Heart left ventricle (tissue), 16 donors: ENCODE data around the gene ANKRD39. TPM values are rescaled to one million over a fixed set of nuclear protein-coding genes. Genes with fewer than 3 reads are reported as not detected.

Experiments used
- ATAC-seq, 4 donors: fragments of 200-7000 bp; cut with Tn5 transposase; one replicate each; pipeline ENCODE4 v1.9.1; 2020 to 2022; ENCODE audit warnings: moderate library complexity in 4 of 4, mild to moderate bottlenecking in 3 of 4, moderate number of reproducible peaks in 1 of 4
- DNase-seq, 5 donors: peaks; one replicate each; pipeline ENCODE4 v3.0.0-alpha.2; 2020
- H3K27ac ChIP-seq, 12 donors: fragments of 200-600 bp; sonication (generic) in 4 of 12; one replicate each; pipeline versions ENCODE4 v1.5.0 to v1.8.0; 2016 to 2022; ENCODE audit warnings: mild to moderate bottlenecking in 2 of 12
- H3K27me3 ChIP-seq, 9 donors: fragments of 200-600 bp; sonication (generic) in 2 of 9; one replicate each; pipeline versions ENCODE4 v1.5.1 to v1.8.0; 2016 to 2022; ENCODE audit warnings: mild to moderate bottlenecking in 3 of 9
- H3K36me3 ChIP-seq, 9 donors: fragments of 200-600 bp; sonication (generic) in 2 of 9; one replicate each; pipeline versions ENCODE4 v1.5.0 to v1.8.0; 2018 to 2022; ENCODE audit warnings: mild to moderate bottlenecking in 2 of 9
- H3K4me1 ChIP-seq, 12 donors: fragments of 200-600 bp; sonication (generic) in 4 of 12; one replicate each; pipeline versions ENCODE4 v1.5.0 to v1.8.0; 2016 to 2022; ENCODE audit warnings: mild to moderate bottlenecking in 3 of 12
- H3K4me3 ChIP-seq, 12 donors: fragments of 200-600 bp; sonication (generic) in 4 of 12; one replicate each; pipeline versions ENCODE4 v1.5.0 to v1.8.0; 2017 to 2022; ENCODE audit warnings: mild to moderate bottlenecking in 9 of 12, moderate library complexity in 4 of 12
- H3K9me3 ChIP-seq, 12 donors: fragments of 200-600 bp; sonication (generic) in 4 of 12; one replicate each; pipeline versions ENCODE4 v1.5.0 to v1.8.0; 2016 to 2022; ENCODE audit warnings: mild to moderate bottlenecking in 1 of 12
- POLR2A ChIP-seq, 2 donors: fragments of 450-650 bp; IDR thresholded peaks; one replicate each; pipeline ENCODE4 v1.6.1; 2017; ENCODE audit warnings: antibody characterized with exemption in 2 of 2, mild to moderate bottlenecking in 2 of 2, moderate library complexity in 2 of 2
- WGBS, 4 donors: extraction: QIAGEN DNeasy Blood & Tissue Kit in 2 of 4; methylation state at CpG; one replicate each; pipeline versions ENCODE4 v1.1.5 to v1.1.7; 2013 to 2018; 5-methylcytosine and 5-hydroxymethylcytosine counted together
- intact Hi-C, 10 donors: fragments of 100-400 bp; cut with DNase I; formaldehyde crosslinking; loops; one replicate each; pipeline versions ENCODE4 v1.11.1 to v1.14.2; 2022
- polyA plus RNA-seq, 2 donors: library from polyadenylated mRNA; stranded (reverse); fragments of 200-250 nt; gene quantifications; one replicate each; pipeline ENCODE4 v1.2.3, GENCODE V29; 2013
- total RNA-seq, 9 donors: library from RNA; depleted of rRNA in 2 of 9; stranded (reverse); fragments of >200 nt in 2 of 9; fragmentation: NEBNext Ultra II Directional in 3 of 9; extraction: Animal tissue kit (Norgen Biotek cat#: 25700) in 3 of 9; gene quantifications; one replicate each; pipeline versions ENCODE4 v1.1.0 to v1.2.4, GENCODE V29; 2016 to 2023
- TF ChIP-seq, protein P1 (sequence below), 12 donors: fragments of 200-600 bp; sonication (generic) in 4 of 12; IDR thresholded peaks; one replicate each; pipeline versions ENCODE4 v1.5.0 to v1.8.0; 2018 to 2022; ENCODE audit warnings: antibody characterized with exemption in 12 of 12, mild to moderate bottlenecking in 5 of 12
- donor health status: ischemic (EF 13 %, LVEDD 7.1; RV severe dilation, severe dysfunction).
- donor health status: healthy with polysubstance abuse.
- donor health status: DM: no; HTN: yes; CAD: no.
- donor health status: DM: no; HTN: no; CAD: no.
- donor health status: ischemic (EF 25% LVEDD 6.9; RV normal size, moderate dysfunction).
- donor health status: ischemic (EF 25% LVEDD 5.7; RV mildly dilated, moderate dysfunction).
- donor health status: healthy.
- donor health status: DM: yes; HTN: yes; CAD: no.
- donor health status: ischemic (EF 35%, LVEDD 5.7; RV mildly dilated, moderate dysfunction).
- donor health status: nonischemic (EF 11% LVEDD 7.7; RV severe dilation, severe dysfunction).
- donor health status: DM: yes; HTN: yes; CAD: no.
- donor health status: PGD.
- donor health status: ischemic (EF 29% LVEDD 5.4; RV normal size, mild dysfunction).
- donor health status: nonischemic (EF 23%, LVEDD 6.1; RV moderate dilation, normal function).

Gene ANKRD39
- total and polyA plus RNA-seq, 11 donors: 13.3 to 33.4 (median 17.5) TPM

DNA sequence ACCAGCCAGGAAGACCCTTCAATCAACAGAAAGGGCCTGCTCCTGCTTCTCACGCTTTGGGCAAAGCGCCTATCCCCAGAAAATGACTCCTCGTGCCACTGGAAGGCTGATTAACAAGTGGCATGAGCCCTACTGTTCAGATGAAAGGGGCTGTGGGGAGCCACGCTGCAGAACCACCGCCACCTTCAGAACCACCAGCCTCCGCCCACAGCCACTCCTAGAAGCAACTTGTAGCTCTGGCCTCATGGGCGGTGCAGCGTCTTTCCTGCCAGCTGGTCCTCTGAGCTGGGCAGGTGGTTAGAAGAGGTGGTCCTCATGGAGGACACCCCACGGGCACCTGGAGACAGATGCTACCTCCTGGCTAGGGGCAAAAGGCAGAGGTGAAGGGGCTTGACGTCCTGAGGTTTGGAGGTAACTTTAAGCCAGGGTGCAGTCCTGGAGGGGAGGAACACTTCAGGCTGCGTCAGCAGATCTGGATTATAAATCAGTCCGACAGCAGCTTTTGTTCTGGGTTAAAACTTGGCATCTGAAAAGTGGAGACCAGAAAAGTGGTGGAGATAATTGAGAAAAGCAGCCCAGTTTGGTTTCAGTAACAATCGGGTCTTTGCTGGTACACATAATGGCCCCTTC lies 12.9 kb upstream of the ANKRD39 start:
- peak in 1 of 5 donors; percentile 68 for DNase-seq
- 35 to 48% (median 39%) methylated on average over 10 to 13 of the region's 13 CpGs for WGBS, 4 donors
- no peak for ATAC-seq
- TF ChIP-seq, protein P1, sequence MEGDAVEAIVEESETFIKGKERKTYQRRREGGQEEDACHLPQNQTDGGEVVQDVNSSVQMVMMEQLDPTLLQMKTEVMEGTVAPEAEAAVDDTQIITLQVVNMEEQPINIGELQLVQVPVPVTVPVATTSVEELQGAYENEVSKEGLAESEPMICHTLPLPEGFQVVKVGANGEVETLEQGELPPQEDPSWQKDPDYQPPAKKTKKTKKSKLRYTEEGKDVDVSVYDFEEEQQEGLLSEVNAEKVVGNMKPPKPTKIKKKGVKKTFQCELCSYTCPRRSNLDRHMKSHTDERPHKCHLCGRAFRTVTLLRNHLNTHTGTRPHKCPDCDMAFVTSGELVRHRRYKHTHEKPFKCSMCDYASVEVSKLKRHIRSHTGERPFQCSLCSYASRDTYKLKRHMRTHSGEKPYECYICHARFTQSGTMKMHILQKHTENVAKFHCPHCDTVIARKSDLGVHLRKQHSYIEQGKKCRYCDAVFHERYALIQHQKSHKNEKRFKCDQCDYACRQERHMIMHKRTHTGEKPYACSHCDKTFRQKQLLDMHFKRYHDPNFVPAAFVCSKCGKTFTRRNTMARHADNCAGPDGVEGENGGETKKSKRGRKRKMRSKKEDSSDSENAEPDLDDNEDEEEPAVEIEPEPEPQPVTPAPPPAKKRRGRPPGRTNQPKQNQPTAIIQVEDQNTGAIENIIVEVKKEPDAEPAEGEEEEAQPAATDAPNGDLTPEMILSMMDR (IDR thresholded peaks at IDR 0.05): no peak
- TF ChIP-seq POLR2A (IDR thresholded peaks at IDR 0.05): no peak
- Histone ChIP-seq H3K4me3 (peak overlapping the region; percentile 79 to 100 (median 98)), H3K27ac (peak overlapping the region; percentile 96 to 100 (median 98)), H3K36me3 (peaks cover 0 to 20% (median 17%) of the 10 kb centered on the region in 9 donors), H3K4me1 (peaks cover 3 to 79% (median 55%) of the 10 kb centered on the region in 12 donors), H3K9me3 (no peaks in the 10 kb centered on the region), H3K27me3 (peaks cover 0 to 27% (median 0%) of the 10 kb centered on the region in 9 donors)
- intact Hi-C loops: loop anchor here in 5 of 10 donors (1.0 to 5.0 kb wide), 4 partner anchors 36 to 42 kb away; no protein-coding TSS in a partner anchor

DNA sequence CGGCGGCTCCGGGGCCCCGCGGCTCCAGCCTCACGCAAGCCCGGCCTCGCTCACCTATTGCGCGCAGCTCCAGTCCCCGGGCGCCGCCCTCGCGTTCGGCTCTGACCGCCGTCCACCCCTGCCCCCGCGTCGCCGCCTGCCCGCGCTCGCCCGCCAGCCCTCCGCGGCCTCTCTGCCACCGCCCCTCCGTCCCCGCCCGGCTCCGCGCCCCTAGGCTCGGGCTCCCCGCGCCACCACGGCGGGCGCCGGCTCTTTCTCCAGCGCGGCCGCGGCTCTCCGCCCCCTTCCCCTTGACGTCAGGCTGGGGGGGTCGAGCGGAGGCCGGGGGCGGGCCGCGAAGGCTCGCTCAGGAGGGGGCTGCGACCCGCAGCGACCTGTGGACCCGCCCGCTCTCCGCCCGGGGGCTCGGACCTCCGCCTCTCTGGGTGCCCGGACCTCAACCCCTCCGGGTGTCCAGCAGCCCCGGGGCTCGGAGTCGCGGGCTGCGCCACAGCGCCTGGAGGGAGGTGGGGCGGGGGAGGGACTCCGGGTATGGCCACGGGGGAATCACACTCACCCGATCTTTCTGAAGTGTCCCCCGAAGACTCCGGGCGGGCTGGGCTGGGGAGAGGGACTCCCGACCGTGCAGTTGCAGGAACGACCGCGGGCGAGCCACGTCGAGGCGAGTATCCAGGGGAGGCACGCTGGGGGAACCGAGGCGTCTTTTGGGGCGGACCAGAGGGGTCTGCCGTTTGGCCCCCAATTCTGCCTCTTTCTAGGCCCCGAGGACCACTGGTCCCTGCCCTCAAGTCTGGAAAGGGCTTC lies 12.2 kb upstream of the ANKRD39 start, which contains the start of gene SEMA4C:
Gene SEMA4C (minus strand): TSS at position 259 of the 804 bp plus-strand sequence. CDS start 2,194 bp downstream, outside the sequence.
- Histone ChIP-seq H3K27ac (peak within 1 kb of the TSS; percentile 96 to 100 (median 98)), H3K36me3 (peaks cover 0 to 27% (median 24%) of the 10 kb centered on the region in 9 donors), H3K27me3 (peaks cover 0 to 27% (median 0%) of the 10 kb centered on the region in 9 donors), H3K4me1 (peaks cover 3 to 81% (median 55%) of the 10 kb centered on the region in 12 donors), H3K4me3 (peak within 1 kb of the TSS; percentile 79 to 100 (median 98)), H3K9me3 (no peaks in the 10 kb centered on the region)
- intact Hi-C loops: loop anchor here in 8 of 10 donors (1.0 to 5.0 kb wide), 6 partner anchors 37 to 242 kb away; partner anchors contain the start of gene ANKRD36 (in 1 of the 8)
- peak; percentile 72 to 86 (median 86) for DNase-seq
- WGBS, 4 donors: 1 to 3% (median 2%) methylated on average over 27 to 93 of the region's 93 CpGs
- TF ChIP-seq, protein P1 (IDR thresholded peaks at IDR 0.05): peak in 1 of 12 donors; percentile 7
- peak; percentile 34 to 72 for TF ChIP-seq POLR2A (IDR thresholded peaks at IDR 0.05)
- peak in 3 of 4 donors; percentile 32 to 58 (median 55) for ATAC-seq

DNA sequence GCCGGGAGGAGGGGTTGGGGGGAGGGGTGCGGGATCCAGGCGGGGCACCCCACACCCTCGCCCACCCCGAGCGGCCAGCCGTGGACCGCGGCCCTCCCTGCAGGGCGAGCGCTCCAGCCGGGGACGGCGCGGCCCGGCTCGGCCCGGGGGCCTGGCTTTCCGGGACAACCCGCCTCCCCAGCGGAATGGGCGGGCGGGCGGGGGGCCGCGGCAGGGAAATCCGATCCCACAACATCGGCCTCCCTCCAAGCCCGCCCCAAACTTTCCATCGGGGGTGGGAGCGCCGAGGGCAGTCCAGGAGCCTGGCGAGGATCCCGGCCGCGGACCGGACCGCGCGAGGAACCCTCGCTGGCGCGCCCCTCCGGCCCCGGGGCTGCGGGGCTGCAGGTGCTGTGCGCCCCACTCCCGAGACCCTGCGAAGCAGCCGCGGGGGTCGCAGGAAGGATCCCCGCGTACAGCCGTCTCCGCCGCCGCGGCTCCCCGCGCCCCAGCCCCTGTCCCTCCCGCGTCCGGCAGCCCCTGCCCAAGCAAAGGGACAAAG lies 11.5 kb upstream of the ANKRD39 start:
- Histone ChIP-seq H3K36me3 (peaks cover 0 to 34% (median 30%) of the 10 kb centered on the region in 9 donors), H3K9me3 (no peaks in the 10 kb centered on the region), H3K4me1 (peaks cover 3 to 81% (median 55%) of the 10 kb centered on the region in 12 donors), H3K27me3 (peaks cover 0 to 27% (median 0%) of the 10 kb centered on the region in 9 donors), H3K27ac (peak overlapping the region; percentile 96 to 100 (median 98)), H3K4me3 (peak overlapping the region; percentile 79 to 100 (median 98))
- peak; percentile 88 to 91 (median 90) for DNase-seq
- ATAC-seq: peak; percentile 25 to 68 (median 49)
- intact Hi-C loops: loop anchor here in 3 of 10 donors (1.0 to 5.0 kb wide), 4 partner anchors 37 to 243 kb away; partner anchors contain the start of gene ANKRD36 (in 1 of the 3)
- TF ChIP-seq, protein P1 (IDR thresholded peaks at IDR 0.05): peak in 2 of 12 donors; percentile 0 to 20
- no peak for TF ChIP-seq POLR2A (IDR thresholded peaks at IDR 0.05)
- 0 to 1% (median 1%) methylated on average over 9 to 64 of the region's 64 CpGs; no CpG with 5 or more reads in 1 of the 4 donors for WGBS, 4 donors
